ENCODE results near the gene MADCAM1.

DNA sequence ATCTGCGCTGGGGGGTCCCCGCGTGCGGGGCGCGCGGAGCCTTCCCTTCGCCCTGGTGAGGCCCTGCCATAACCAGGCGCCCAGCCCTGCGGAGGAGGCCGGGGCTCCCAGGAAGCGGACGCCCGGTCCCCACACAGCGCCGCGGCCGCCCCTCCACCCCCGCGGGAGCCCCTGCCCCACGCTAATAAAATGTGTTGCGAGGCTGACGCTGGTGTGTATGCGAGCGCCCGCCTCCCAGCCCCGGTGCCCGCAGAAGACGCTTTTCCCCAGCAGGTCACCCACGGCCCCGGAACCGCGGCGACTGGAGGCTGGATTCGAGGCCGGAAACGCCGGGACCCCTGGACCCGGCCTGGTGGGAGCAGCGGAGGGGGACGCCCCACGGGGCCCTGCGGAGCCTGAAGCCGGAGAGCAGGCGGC, 23.2 kb downstream of the MADCAM1 start:
- TF ChIP-seq, protein P1, sequence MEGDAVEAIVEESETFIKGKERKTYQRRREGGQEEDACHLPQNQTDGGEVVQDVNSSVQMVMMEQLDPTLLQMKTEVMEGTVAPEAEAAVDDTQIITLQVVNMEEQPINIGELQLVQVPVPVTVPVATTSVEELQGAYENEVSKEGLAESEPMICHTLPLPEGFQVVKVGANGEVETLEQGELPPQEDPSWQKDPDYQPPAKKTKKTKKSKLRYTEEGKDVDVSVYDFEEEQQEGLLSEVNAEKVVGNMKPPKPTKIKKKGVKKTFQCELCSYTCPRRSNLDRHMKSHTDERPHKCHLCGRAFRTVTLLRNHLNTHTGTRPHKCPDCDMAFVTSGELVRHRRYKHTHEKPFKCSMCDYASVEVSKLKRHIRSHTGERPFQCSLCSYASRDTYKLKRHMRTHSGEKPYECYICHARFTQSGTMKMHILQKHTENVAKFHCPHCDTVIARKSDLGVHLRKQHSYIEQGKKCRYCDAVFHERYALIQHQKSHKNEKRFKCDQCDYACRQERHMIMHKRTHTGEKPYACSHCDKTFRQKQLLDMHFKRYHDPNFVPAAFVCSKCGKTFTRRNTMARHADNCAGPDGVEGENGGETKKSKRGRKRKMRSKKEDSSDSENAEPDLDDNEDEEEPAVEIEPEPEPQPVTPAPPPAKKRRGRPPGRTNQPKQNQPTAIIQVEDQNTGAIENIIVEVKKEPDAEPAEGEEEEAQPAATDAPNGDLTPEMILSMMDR (IDR thresholded peaks at IDR 0.05; ENCODE audit: control extremely low read depth in 1 of 3, insufficient read depth in 1 of 3, low read depth in 1 of 3, low read length in 3 of 3), result no peak
- no peak for TF ChIP-seq POLR2AphosphoS5 (IDR thresholded peaks at IDR 0.05; ENCODE audit: low read depth, low read length)
- TF ChIP-seq, protein P2, sequence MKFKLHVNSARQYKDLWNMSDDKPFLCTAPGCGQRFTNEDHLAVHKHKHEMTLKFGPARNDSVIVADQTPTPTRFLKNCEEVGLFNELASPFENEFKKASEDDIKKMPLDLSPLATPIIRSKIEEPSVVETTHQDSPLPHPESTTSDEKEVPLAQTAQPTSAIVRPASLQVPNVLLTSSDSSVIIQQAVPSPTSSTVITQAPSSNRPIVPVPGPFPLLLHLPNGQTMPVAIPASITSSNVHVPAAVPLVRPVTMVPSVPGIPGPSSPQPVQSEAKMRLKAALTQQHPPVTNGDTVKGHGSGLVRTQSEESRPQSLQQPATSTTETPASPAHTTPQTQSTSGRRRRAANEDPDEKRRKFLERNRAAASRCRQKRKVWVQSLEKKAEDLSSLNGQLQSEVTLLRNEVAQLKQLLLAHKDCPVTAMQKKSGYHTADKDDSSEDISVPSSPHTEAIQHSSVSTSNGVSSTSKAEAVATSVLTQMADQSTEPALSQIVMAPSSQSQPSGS (IDR thresholded peaks at IDR 0.05; ENCODE audit: low read length), result no peak
- no peak for TF ChIP-seq POLR2A (IDR thresholded peaks at IDR 0.05; ENCODE audit: control extremely low read depth in 1 of 2, low read depth in 2 of 2, low read length in 2 of 2)
- no peak for TF ChIP-seq RFX5 (IDR thresholded peaks at IDR 0.05; ENCODE audit: borderline replicate concordance, low read depth, low read length)
- TF ChIP-seq NRF1 (IDR thresholded peaks at IDR 0.05; ENCODE audit: low read depth, low read length), result no peak
- TF ChIP-seq, protein P3, sequence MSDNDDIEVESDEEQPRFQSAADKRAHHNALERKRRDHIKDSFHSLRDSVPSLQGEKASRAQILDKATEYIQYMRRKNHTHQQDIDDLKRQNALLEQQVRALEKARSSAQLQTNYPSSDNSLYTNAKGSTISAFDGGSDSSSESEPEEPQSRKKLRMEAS (IDR thresholded peaks at IDR 0.05), result no peak
- no peak for TF ChIP-seq SUZ12 (IDR thresholded peaks at IDR 0.05; ENCODE audit: low read length)
- no peak for TF ChIP-seq NANOG (IDR thresholded peaks at IDR 0.05; ENCODE audit: insufficient read depth, low read depth, low read length, poor library complexity, severe bottlenecking)
